ENCODE data around the gene C4A.
"Not testable (repeated sequence)": the region's sequence is repeated elsewhere in the genome, so short reads cannot be mapped to it uniquely, and the experiment has no call there.

The C4A gene

DNA sequence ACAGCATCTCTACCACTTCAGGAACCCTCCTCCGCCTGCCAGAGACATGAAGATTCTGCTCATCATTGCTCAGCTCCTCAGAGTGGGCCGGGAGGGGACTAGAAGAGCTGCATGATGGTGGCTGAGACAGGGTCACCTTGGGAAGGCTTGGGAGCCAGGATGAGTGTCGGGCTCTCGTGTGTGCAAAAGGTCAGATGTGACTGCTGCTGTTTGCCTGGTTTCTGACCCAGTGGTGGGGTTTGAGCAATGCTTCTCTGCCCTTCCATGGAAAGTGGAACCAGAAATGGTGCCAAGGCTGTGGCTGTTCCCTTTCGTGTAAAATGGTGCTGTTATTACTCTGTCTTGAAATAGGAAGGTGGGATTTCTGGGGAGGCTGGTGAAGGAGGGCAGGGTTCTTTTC lies 31.9 kb downstream of the C4A start:
- H3K27ac Mint-ChIP-seq; H3K36me3 Mint-ChIP-seq (ENCODE audit: low read depth); H3K9me3 Mint-ChIP-seq; H3K27me3 Mint-ChIP-seq; H3K4me1 Mint-ChIP-seq (ENCODE audit: low read depth); H3K4me3 Mint-ChIP-seq: not testable (repeated sequence)

DNA sequence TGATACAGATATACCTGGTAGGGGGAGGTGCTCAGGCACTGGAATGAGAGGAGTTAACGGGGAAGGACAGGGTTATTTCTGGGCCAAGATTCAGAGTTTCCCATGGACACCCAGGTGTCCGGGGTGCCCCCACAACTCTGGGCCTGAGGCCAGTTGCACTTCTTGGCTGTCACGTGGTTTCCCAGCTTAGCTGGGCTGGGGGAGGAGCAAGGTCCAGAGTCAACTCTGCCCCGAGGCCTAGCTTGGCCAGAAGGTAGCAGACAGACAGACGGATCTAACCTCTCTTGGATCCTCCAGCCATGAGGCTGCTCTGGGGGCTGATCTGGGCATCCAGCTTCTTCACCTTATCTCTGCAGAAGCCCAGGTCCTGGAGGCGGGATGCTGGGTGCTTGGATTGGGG lies 32.7 kb downstream of the C4A start, which contains the start of gene C4B:
TSS of gene C4B (plus strand) at position 249 of the 400 bp plus-strand sequence. CDS start at position 300, 51 bp downstream.
- H3K9me3 Mint-ChIP-seq; H3K4me3 Mint-ChIP-seq; H3K27me3 Mint-ChIP-seq; H3K27ac Mint-ChIP-seq; H3K4me1 Mint-ChIP-seq (ENCODE audit: low read depth); H3K36me3 Mint-ChIP-seq (ENCODE audit: low read depth): not testable (repeated sequence)

DNA sequence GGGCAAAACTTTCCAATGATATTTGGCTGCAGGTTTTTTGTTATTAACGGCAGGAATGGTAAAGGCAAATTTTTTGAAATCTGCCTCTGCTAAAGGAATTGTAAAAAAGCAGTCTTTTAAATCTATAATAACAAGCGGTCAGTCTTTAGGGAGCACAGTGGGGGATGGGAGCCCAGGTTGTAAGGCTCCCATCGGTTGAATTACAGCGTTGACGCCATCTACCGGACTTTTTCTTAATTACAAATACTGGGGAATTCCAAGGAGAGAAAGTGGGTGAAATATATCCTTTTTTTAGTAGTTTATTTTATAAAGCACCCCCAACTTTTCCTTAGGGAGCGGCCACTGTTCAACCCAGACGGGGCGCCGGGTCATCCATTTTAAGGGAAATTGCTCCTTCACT lies 40.2 kb downstream of the C4A start:
- H3K4me3 Mint-ChIP-seq; H3K27me3 Mint-ChIP-seq; H3K9me3 Mint-ChIP-seq; H3K36me3 Mint-ChIP-seq (ENCODE audit: low read depth); H3K27ac Mint-ChIP-seq; H3K4me1 Mint-ChIP-seq (ENCODE audit: low read depth): not testable (repeated sequence)

DNA sequence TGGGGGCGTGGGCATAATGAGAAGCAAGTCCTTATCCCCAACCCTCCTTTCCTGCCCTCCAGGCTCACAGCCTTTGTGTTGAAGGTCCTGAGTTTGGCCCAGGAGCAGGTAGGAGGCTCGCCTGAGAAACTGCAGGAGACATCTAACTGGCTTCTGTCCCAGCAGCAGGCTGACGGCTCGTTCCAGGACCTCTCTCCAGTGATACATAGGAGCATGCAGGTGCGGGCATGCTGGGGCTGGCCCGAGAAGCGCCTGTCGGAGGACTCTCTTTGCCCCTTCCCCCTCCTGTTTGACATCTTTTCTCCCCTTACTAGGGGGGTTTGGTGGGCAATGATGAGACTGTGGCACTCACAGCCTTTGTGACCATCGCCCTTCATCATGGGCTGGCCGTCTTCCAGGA lies 46.8 kb downstream of the C4A start:
- not testable (repeated sequence) for H3K27ac Mint-ChIP-seq; H3K27me3 Mint-ChIP-seq; H3K4me3 Mint-ChIP-seq; H3K4me1 Mint-ChIP-seq (ENCODE audit: low read depth); H3K9me3 Mint-ChIP-seq; H3K36me3 Mint-ChIP-seq (ENCODE audit: low read depth)

DNA sequence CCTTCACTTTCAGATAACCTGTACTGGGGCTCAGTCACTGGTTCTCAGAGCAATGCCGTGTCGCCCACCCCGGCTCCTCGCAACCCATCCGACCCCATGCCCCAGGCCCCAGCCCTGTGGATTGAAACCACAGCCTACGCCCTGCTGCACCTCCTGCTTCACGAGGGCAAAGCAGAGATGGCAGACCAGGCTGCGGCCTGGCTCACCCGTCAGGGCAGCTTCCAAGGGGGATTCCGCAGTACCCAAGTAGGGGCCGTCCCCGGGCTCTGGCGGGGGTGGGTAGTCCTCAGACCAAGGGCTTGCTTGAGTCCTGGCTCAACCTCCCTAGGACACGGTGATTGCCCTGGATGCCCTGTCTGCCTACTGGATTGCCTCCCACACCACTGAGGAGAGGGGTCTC lies 47.7 kb downstream of the C4A start:
- H3K4me1 Mint-ChIP-seq (ENCODE audit: low read depth); H3K36me3 Mint-ChIP-seq (ENCODE audit: low read depth); H3K27me3 Mint-ChIP-seq; H3K9me3 Mint-ChIP-seq; H3K4me3 Mint-ChIP-seq; H3K27ac Mint-ChIP-seq: not testable (repeated sequence)

DNA sequence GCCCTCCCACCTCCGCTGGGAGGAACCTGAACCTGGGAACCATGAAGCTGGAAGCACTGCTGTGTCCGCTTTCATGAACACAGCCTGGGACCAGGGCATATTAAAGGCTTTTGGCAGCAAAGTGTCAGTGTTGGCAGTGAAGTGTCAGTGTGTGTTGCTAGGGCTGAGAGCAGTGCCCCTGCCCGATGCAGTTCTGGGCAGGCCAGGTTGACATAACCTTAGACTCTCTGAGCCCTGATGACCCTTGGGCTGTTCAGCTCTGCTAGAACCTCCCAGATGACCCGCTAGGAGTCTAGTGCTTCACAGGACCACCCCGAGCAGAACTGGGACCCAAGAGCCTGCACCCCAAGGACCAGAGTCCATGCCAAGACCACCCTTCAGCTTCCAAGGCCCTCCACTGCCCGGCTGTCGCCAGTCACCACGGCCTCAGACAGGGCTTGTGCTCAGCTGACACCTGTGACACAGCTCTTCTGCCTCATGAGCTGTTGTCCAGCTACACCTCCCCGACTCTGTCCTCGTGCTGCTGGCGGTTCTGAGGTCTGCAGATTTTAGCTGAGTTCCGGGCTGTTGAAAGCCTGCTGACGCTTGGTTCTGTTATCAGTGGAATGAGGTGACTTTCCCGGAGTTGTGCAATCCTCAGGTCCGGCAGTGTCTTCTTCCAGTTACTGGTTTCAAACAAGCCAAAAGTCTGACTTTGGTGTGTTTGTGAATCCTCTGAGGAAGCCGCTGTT lies 53.6 kb downstream of the C4A start:
- not testable (repeated sequence) for H3K27ac Mint-ChIP-seq; H3K9me3 Mint-ChIP-seq; H3K4me1 Mint-ChIP-seq (ENCODE audit: low read depth); H3K4me3 Mint-ChIP-seq; H3K27me3 Mint-ChIP-seq; H3K36me3 Mint-ChIP-seq (ENCODE audit: low read depth)

DNA sequence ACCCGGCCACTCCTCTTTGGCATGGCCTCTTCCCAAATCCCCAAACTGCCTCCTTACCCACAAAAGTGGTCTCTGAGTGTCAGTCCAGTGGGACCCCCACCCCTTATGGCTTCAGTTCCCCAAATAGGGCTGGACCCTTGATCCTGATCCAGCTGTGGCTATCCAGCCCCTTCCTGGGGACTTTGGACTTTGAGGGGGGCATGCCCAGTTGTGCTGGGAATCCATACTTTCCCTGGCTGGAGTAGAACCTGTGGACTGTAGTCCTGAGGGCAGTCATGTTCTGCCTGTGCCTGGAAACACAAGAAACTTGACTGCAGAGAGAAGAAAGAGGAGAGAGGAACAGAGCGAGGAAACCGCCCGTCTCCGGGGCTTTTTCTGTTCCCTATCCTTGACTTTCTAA lies 55.3 kb downstream of the C4A start:
- H3K27ac Mint-ChIP-seq; H3K27me3 Mint-ChIP-seq; H3K9me3 Mint-ChIP-seq; H3K36me3 Mint-ChIP-seq (ENCODE audit: low read depth); H3K4me1 Mint-ChIP-seq (ENCODE audit: low read depth); H3K4me3 Mint-ChIP-seq: not testable (repeated sequence)

DNA sequence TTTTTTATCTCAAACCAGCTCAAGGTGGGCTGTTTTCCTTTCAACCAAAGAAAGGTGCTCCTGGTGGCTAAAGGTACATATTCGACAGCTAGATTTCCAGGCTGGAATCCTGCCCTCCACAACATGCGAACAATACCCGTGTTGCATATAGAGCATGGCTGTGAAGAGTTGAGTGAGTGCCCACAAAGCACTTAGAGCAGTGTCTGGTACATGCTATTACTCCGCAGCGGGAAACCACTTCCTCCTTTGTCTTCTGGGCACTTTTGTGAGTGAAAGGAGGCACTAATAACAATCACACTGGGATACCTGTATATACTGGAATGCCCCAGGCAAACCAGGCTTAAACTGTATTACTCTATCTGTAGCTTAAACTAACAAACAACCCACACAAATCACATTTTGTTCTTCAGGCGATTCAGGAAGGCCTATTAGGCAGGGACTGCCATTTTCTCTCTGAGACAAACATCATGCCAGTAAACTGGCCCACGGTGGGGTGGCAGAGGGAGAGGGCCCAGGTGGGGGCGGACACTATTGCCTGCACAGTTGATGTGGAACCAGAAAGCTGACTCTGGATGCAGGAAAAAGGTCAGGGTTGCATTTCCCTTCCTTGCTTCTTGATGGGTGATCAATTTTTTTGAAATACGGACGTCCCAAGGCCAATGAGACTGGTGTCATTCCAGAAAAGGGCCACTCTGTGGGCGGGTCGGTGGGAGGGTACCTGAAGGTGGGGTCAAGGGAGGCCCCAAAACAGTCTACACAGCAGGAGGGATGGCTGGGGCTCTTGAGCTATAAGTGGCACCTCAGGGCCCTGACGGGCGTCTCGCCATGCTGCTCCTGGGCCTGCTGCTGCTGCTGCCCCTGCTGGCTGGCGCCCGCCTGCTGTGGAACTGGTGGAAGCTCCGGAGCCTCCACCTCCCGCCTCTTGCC lies 56.0 kb downstream of the C4A start, which contains the start of gene CYP21A2:
TSS of gene CYP21A2 (plus strand) at position 818 of the 927 bp plus-strand sequence. CDS start at position 826, 8 bp downstream.
- H3K4me1 Mint-ChIP-seq (ENCODE audit: low read depth); H3K9me3 Mint-ChIP-seq; H3K27ac Mint-ChIP-seq; H3K27me3 Mint-ChIP-seq; H3K4me3 Mint-ChIP-seq; H3K36me3 Mint-ChIP-seq (ENCODE audit: low read depth): not testable (repeated sequence)

DNA sequence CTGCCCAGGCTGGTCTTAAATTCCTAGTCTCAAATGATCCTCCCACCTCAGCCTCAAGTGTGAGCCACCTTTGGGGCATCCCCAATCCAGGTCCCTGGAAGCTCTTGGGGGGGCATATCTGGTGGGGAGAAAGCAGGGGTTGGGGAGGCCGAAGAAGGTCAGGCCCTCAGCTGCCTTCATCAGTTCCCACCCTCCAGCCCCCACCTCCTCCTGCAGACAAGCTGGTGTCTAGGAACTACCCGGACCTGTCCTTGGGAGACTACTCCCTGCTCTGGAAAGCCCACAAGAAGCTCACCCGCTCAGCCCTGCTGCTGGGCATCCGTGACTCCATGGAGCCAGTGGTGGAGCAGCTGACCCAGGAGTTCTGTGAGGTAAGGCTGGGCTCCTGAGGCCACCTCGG lies 57.0 kb downstream of the C4A start:
- not testable (repeated sequence) for H3K27ac Mint-ChIP-seq; H3K27me3 Mint-ChIP-seq; H3K36me3 Mint-ChIP-seq (ENCODE audit: low read depth); H3K4me1 Mint-ChIP-seq (ENCODE audit: low read depth); H3K4me3 Mint-ChIP-seq; H3K9me3 Mint-ChIP-seq

DNA sequence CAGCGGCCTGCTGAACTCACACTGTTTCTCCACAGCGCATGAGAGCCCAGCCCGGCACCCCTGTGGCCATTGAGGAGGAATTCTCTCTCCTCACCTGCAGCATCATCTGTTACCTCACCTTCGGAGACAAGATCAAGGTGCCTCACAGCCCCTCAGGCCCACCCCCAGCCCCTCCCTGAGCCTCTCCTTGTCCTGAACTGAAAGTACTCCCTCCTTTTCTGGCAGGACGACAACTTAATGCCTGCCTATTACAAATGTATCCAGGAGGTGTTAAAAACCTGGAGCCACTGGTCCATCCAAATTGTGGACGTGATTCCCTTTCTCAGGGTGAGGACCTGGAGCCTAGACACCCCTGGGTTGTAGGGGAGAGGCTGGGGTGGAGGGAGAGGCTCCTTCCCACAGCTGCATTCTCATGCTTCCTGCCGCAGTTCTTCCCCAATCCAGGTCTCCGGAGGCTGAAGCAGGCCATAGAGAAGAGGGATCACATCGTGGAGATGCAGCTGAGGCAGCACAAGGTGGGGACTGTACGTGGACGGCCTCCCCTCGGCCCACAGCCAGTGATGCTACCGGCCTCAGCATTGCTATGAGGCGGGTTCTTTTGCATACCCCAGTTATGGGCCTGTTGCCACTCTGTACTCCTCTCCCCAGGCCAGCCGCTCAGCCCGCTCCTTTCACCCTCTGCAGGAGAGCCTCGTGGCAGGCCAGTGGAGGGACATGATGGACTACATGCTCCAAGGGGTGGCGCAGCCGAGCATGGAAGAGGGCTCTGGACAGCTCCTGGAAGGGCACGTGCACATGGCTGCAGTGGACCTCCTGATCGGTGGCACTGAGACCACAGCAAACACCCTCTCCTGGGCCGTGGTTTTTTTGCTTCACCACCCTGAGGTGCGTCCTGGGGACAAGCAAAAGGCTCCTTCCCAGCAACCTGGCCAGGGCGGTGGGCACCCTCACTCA lies 57.7 kb downstream of the C4A start:
- not testable (repeated sequence) for H3K4me1 Mint-ChIP-seq (ENCODE audit: low read depth); H3K36me3 Mint-ChIP-seq (ENCODE audit: low read depth); H3K27me3 Mint-ChIP-seq; H3K9me3 Mint-ChIP-seq; H3K4me3 Mint-ChIP-seq; H3K27ac Mint-ChIP-seq

DNA sequence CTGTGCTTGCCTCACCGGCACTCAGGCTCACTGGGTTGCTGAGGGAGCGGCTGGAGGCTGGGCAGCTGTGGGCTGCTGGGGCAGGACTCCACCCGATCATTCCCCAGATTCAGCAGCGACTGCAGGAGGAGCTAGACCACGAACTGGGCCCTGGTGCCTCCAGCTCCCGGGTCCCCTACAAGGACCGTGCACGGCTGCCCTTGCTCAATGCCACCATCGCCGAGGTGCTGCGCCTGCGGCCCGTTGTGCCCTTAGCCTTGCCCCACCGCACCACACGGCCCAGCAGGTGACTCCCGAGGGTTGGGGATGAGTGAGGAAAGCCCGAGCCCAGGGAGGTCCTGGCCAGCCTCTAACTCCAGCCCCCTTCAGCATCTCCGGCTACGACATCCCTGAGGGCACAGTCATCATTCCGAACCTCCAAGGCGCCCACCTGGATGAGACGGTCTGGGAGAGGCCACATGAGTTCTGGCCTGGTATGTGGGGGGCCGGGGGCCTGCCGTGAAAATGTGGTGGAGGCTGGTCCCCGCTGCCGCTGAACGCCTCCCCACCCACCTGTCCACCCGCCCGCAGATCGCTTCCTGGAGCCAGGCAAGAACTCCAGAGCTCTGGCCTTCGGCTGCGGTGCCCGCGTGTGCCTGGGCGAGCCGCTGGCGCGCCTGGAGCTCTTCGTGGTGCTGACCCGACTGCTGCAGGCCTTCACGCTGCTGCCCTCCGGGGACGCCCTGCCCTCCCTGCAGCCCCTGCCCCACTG lies 58.6 kb downstream of the C4A start:
- H3K4me1 Mint-ChIP-seq (ENCODE audit: low read depth); H3K9me3 Mint-ChIP-seq; H3K36me3 Mint-ChIP-seq (ENCODE audit: low read depth); H3K27ac Mint-ChIP-seq; H3K4me3 Mint-ChIP-seq; H3K27me3 Mint-ChIP-seq: not testable (repeated sequence)

DNA sequence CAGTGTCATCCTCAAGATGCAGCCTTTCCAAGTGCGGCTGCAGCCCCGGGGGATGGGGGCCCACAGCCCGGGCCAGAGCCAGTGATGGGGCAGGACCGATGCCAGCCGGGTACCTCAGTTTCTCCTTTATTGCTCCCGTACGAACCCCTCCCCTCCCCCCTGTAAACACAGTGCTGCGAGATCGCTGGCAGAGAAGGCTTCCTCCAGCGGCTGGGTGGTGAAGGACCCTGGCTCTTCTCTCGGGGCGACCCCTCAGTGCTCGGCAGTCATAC lies 59.1 kb downstream of the C4A start:
- not testable (repeated sequence) for H3K4me1 Mint-ChIP-seq (ENCODE audit: low read depth); H3K4me3 Mint-ChIP-seq; H3K27me3 Mint-ChIP-seq; H3K36me3 Mint-ChIP-seq (ENCODE audit: low read depth); H3K9me3 Mint-ChIP-seq; H3K27ac Mint-ChIP-seq

DNA sequence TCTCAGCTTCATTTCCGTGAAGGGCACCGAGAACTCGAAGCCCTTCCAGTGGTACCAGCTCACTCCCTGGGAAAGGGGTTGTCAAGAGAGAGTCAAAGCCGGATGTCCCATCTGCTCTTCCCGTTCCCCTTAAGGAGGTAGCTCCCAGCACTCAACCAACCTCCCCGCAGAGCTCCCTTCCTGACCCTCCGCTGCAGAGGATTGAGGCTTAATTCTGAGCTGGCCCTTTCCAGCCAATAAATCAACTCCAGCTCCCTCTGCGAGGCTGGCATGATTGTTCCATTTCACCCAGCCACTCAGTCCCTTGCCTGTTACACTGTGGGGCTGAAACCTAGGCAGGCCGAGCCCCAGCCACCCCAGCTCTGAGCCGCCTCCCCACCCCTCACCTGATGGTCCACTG lies 59.5 kb downstream of the C4A start:
- H3K4me3 Mint-ChIP-seq; H3K27me3 Mint-ChIP-seq; H3K4me1 Mint-ChIP-seq (ENCODE audit: low read depth); H3K9me3 Mint-ChIP-seq; H3K27ac Mint-ChIP-seq; H3K36me3 Mint-ChIP-seq (ENCODE audit: low read depth): not testable (repeated sequence)

DNA sequence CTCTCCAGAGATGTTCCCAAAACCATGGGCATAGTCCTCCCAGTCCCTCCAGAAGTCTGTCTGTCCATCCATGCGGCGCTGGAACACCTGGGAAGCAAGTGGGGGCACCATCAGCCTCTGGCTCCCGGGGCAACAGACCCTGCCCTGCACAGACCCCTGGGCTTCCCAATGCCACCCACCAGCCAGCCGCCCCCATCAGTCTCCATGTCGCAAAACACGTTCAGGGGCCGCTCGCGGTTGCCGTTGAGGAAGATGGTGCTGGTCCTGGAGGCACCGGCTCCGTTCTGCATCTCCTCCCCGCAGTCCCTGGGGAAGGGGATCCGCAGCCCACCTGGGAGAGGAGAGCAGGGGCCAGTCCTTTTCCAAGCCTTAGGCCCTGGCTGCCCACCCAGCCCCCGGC lies 60.4 kb downstream of the C4A start:
- not testable (repeated sequence) for H3K36me3 Mint-ChIP-seq (ENCODE audit: low read depth); H3K4me1 Mint-ChIP-seq (ENCODE audit: low read depth); H3K27ac Mint-ChIP-seq; H3K27me3 Mint-ChIP-seq; H3K4me3 Mint-ChIP-seq; H3K9me3 Mint-ChIP-seq

Measured in stimulated activated naive CD8-positive, alpha-beta T cell treated with anti-CD3 and anti-CD28 coated beads, Interleukin-15, Interleukin-2, amounts not matched to agents 100 ng/mL and 50 ng/mL, for 24 hours (primary cell).